SW480 (cell line): ENCODE data around the gene GMDS.

Source experiments
- DNase-seq: peaks from one replicate; pipeline ENCODE4 v3.0.0-alpha.2; 2016; ENCODE audit warnings: low spot score

The GMDS gene

DNA sequence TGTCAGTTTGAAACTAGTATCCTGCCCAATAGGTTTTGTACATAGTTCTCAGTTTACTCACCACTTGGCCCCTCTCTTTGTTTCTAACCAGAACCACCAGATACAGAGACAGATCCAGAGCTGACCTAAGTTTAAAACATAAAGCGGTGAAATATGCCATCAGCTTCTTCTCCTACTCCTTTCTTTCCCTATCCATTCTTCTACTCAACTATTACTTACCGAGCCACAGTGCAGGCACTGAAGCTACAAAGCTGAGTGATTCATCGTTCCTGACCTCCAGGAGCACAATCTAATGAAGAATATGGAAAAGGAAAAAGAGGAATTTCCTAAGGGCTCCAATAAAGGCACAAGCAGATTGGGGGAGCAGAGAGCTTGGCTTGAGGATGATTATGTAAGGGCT, 349.7 kb downstream of the GMDS start:
- DNase-seq: no peak

DNA sequence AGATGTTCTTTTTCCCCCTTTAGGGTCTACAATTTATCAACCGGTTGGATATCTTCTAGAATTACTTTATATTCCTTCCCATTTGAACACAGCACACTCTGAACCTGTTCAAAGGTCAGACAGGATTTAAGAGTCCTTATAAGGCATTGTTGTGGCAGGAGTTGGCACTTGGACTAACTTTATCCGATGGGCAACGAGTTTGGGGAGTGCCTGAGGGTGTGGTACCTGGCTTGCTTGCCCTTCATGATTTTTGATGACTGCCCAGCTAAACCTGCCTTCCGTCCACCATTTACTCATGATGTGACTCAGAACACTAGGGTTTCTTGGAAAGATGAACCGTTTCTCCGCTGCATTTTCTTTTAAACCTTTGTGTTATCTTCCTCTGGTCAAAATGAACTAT, 350.5 kb downstream of the GMDS start:
- no peak for DNase-seq

DNA sequence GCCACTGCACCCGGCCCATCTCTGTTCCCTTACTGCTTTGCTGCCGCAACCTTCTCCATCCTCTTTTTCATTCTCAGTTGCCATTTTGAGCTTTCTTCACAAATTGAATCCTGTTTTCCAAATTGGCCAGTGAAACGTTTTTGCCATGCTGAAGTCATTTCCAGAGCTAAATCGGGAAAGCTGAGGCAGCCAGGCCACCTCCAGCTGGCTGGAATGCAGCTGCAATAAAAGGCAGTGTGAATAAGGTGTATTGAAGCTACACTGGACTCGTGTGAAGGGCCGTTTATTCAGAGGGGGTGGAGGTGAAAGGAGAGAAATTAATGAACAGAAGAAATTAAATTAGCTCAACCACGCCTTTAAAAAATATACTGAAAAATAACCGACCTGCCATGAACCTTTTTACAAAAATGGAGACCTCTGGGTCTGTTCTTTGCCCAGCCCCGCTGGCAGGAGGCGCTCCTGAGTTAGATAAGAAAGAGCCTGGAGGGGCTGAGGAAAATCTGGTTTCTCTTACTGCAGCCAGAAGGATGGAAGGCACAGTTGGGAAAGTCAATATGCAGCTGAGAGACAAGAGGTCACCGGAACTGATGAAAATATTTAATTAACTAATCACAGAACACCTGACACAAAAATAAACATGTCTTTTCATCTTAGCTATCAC, 351.8 kb downstream of the GMDS start:
- DNase-seq: no peak

DNA sequence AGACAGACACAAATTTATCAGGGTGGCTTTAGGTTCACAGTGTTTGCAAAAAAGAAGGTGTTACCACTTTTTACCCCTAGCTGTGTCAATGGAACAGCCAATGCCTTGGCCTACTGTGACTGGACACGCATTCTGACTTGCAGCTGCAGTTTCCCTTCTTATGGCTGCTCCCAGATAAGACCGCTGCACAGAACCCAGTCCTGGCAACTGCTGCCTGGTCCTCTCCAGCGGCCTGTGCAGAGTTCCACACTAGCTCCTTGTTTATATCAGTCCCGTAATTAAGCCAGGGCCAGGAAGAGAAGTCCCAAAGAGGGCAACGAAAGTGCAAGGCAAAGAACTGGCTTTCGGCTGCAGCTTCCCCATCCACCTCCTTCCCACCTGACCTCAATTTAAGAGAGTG, 352.7 kb downstream of the GMDS start:
- no peak for DNase-seq

DNA sequence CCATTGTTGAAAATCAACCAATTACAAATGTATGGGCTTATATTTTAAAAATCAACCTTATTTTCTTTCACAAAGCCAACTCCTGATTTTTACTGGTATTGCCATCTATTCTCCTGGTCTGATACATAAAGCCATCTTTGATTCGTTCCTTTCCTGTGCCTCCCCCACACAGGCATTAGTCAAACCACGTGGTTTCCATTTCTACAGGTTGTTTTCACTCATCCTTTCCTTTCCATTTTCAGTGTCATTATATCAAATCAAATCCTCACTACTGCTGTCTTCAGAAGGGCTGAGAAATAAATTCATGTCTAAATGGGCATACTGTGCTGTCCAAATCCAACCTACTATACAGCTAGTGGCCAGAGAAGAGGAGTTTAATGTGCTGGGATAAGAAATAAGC, 354.4 kb downstream of the GMDS start:
- DNase-seq: no peak

DNA sequence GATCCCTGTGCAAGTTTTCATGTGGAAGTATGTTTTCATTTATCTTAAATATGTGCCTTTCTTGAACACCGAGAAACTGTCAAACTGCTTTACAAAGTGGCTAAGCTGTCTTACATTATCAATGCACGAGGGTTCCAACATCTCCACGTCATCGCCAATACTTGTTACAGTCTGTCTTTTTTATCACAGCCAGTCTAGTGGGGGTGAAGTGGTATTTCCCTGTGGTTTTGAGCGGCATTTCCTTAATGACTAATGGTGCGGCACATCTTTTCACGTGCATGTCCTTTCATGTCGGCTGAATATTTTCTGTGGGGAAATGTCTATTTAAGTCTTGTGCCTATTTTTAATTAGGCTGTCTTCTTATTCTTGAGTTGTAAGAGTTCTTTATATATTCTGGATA, 355.3 kb downstream of the GMDS start:
- DNase-seq: no peak

DNA sequence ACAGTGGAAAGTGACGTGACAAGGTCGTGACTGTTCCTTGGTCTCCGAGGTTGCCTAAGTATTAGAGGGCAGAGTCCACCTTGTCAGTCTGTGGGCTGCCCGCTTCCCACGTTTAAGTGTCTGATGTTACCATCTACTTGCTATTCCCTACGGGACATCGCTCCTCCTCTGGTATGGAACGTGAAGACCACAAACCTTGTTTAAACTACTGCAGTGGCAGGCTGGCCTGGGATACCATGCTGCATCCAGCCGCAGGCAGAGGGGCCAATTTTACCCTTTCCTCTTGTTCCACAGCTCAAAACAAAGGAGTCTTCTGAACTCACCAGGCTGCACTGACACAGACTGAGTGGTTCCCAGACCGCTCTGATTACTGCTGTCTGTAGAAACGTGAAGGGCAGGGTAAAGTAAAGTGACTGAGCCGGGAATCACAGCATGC, 359.8 kb downstream of the GMDS start:
- no peak for DNase-seq

DNA sequence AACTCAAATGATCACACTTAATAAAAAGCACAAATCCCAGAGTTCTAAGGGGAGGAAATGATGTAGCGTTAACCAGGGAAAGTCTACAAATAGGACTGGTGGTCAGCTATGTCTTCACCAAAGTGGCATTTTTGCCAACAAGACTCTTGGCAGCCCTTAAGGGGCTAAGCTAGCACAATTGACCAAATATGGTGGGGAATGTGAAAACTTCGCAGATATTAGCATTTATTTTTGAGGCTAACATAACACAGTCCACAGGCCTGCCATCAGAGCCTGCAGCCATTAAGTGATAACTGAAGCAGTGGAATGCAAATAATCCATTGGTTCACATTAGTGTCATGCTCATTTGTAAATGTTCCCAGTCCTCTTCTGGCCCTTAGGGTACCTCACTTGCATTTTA, 361.1 kb downstream of the GMDS start:
- DNase-seq: no peak

DNA sequence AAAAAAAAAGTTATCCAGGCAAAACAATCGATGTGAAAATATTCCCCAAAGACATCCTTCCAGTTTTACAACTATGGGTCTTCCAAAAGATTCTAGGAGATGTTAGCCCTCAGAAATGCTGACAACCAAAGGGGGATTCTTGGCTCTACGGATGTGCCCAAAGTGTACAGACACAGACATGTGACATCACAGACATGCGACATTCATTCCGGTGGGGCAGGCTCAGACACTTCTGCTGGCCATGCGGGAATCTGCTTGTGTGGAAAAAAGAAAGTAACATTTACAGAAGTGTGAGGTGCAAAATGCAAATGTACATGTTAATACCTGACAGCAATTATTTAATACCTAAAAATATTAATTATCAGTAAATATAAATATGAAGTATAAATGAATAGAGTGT, 367.1 kb downstream of the GMDS start:
- DNase-seq: no peak

DNA sequence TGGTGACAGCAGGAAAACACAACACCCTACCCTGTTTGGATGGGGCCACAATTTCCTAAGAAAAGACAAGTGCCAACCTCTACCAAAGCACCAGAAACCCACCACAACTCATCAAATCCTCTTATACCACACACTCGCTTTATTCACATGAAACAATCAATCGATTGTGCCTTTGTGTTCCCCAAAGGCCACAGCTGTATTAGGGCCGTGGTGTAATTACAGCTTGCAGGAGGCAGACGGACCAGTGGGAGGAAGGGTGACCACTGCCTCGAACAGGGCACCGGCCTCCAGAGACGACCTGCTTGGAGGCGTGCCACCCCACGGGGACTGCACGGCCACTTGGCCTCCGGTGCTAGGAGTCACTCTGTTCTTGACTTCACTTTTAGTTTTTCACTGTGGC, 371.6 kb downstream of the GMDS start:
- DNase-seq: no peak

DNA sequence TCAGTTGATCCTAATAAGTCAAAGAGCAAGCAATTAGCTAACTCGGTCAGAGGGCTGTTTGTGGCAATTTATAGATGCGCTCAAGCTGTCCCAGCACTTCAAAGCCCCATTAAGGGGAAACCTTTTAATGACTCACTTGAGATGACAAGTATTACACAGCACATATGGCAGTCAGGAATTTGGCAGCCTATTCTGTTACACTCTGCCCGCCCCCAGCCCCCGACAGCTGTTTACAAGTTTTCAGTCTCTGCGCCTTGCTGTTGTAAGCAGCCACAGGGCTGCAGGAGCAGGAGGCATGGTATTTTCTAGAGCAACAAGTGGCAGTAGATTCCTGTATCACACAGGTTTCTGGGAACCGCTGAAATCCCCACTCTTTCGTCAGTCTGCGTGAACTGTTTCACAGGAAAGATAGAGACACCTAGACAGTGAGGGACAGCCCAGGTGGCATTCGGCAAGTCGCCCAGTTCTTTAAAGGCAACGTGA, 372.7 kb downstream of the GMDS start:
- DNase-seq: peak; percentile 76

DNA sequence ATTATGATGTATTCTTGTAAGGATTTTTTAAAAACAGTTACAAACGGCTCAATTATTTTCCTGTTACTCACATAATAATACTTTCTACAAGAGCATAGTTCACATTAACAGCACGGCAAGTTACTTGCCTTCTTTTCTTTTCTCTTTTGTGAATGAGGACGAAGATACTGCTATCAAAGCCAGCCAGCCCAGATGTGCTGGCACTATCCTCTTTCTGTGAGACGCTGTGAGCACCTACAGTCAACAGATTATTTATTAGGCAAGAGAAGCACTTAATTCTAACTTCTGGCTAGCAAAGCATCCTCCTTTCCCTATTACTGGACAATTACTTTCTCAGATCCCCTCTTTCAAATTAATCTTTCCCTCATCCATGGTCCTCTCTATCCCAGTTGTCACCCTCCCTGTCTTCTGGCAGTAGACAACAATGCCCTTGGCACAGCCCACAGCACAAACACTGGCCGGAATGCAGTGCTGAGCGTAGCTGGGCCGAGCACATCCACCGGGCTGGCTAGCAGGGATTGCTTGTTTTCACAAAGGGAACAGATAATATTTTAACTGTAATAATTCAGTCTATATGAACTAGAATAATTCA, 373.6 kb downstream of the GMDS start:
- DNase-seq: no peak

DNA sequence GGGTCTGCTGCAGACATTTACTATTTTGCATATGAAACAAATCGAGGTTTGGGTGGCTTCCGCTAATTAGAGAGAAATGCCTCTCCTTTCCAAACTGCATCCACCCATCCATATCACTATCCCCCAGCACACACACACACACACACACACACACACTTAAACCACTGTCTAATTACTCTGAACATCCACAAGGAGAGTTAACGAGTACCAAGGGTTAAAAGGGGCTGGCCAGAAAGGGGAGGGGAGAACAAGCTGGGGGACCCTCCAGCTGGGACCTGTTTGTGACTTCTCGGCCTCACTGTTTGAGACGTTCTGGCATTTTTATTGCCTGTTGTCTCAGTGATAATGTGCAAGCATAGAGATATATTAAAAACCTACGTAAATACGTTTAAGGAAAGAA, 374.5 kb downstream of the GMDS start:
- no peak for DNase-seq

DNA sequence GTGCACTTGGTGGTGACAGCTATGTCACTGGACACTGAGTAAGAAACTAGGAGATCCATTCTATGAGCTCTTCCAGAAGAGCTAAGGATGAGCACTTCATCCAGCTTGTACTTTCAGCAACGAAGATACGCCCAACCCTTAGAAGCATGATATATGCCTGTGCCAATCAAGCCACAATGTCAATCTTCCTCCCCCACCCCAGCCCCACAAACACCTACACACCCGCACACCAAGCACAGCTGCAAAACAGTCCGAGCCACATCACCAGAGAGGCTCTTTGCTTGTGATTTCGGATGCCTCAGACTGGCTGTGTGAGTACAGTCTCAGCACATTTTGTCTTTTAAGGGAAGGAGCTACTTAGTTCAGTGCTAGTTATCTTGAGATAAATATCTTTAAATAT, 375.2 kb downstream of the GMDS start:
- DNase-seq: no peak

DNA sequence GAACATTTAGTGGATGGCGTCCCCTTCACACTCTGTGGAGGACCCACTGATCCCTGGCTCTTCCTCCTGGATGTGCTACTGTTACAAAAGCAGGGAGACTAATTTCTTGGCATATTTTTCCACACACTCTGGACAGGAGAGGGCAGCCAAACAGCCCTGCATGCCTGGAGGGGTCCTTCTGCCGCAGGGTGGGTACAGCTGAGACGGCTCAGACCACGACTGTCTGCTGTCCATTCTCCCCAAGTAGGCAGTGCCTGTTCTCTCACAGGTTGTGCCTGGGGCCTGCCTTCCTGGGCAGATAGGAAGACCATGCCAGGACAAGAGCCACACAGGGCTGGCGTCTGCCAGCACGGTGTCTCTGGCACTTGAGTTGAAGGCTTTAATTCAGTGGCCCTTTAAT, 375.6 kb downstream of the GMDS start:
- DNase-seq: no peak

DNA sequence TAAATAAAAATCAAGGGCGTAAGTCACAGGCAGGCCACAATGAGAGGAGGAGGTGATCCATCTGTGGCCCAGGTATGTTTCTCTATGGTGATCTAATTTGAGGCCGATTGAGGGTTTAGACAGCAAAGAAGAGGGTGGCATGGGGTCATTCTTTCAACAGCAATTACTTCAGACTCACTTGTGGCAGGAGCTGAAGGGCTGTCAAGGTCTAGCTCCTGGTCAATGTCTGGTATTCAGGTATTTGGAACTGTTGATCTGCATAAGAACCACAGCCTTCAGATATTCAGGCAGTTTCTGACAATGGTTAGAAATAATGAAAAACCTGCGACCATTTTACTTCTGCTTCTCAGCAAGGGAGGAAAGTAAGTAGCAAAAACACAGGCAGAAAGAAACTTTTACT, 376.1 kb downstream of the GMDS start:
- DNase-seq: no peak

DNA sequence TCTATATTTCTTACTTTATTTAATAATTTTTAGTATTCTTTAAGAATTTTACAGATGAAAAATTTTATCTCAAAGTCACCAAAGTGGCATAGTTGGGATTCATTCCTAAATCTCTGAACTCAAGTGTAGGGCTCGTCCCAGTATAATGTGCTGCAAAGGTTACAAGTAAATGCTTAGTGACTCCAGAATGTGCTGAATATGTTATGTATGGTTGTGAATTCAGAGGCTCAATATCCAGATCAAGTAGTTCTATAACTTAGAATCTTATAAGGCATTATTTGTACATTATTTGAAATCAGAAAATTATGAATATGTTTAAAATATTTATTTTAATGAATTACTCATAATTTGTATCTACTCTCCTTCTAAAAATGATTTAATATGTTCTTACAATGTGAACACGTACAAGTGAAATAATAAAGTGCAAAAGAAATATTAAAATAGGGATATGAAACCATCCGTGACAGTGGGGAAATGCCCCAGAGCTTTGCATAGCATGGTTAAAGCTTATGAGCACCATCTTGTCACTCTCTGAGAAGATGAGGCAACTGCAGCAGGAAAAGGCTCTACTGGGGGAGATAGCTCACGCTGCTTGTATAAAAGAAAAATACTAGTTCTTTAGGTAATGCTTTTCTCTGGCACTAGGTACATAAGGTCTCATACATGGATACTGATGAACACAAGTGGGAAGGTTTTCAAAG, 376.7 kb downstream of the GMDS start:
- DNase-seq: no peak

DNA sequence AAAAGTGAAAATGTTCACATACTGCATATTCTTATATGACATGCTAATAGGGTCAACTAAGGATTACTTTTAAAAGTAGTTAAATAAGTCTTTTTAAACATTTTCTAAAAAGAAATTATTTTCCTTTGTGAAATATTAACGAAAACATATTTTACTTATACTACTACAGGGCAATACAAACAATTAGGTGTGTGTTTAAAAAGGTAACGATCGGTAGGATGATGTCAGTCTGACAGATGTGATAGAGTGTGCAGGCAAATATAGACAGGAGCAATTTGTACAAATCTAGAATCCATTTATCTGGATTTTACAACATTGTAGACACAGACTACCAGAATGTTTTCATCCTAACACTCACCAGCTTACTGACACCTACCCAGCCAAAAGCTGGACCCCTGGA, 378.2 kb downstream of the GMDS start:
- DNase-seq: no peak

DNA sequence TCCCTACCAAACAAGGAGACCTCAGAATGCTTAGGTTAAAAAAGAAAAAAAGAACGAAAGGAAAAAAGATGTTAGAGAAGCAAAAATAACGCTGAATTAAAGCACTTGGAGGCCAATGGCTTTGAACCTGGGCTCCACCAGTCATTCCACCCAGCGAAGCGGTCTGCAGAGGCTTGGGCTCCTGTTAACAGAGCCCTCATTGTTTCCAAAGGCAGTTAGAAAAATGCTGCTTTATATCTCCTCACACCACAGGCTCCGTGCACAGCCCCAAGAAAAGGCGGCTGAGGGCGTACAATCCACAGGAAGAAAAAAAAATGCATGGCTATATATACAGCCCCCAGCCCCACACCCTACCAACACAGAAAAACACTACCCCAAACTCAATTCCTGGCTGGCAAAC, 379.8 kb downstream of the GMDS start:
- peak; percentile 33 for DNase-seq

DNA sequence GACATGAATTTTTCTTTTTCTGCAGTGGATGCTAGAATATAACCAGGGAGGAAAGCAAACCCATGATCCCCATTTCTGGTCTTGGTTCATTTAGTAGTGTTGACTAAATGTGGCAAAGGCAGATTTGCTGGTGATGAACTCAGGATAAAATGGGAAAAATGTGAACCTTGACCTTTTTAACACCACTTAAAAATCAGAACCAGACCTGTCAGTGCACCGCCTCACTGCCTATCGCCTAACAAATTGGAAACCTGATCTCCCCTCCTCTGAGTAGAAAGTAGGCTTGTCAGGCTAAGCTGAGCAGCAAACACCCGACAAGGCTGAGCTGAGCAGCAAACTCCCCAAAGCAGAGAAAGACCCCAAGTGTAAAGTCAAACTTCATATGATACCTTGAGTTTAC, 380.9 kb downstream of the GMDS start:
- DNase-seq: peak; percentile 6

DNA sequence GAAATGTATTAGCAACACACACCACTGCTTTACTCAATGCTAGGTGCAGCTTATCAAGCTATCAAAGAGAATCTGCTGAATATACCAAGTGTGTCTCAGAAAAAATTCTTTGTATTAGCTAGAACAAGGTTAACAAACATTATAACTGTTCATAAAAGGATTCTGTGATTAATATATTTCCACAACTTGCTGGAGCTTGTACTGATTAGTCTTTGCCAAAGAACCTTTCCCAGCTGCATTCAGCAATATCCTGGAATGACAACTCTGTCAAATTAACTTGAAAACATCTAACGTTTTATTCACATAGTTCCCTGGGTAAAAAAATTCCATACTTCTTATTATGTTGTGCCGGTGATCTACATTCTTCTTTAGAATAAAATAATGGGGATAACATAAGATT, 383.0 kb downstream of the GMDS start:
- DNase-seq: no peak

DNA sequence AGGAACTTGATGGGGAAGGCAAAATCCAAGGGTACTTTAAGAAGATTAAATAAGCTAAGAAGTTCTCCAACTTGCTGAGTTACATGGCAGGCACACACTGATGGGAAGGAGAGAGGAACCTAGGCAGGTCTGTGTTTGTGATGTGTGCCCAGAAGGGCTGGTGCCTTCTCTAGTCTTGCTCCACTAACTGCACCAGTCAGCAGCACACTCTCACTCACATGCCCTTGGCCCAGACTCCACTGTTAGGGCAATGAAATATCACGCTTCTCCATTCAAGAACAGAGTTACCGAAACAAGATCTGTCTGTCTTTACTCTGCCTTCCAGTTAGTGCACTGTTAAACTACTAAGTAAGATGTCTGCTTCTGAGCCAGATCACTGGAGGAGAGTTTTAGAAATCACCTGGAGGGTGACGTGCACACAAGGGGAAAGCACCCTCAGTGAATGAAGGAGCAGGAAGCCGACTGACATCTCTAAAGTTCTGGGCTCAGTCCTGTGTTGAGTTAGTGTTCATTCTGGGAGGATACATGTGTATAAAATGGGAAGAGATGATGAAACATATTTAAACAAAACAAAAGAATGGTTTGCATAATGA, 384.6 kb downstream of the GMDS start:
- DNase-seq: no peak

DNA sequence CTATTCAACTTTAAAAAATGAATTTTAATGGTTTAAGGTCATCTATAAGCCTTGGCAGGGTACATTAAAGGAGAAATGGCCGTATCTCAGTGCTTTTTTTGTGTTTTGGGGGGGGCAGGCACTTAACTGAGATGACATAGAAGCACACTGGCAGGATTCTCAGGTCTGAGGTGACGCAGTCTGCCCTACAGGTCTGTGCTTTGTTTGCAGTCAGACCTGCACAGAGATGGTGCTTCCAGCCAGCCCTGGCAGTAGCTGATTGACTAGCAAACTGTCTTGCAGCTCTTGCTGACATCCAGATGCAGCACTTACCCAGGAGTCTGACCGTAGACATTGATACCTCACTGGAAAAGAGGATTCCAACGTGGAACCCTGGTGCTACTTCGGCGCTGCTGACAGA, 386.5 kb downstream of the GMDS start:
- DNase-seq: no peak
